Stimulated activated naive CD8-positive, alpha-beta T cell treated with anti-CD3 and anti-CD28 coated beads, Interleukin-15, Interleukin-2, amounts not matched to agents 100 U/mL and 50 U/mL, for 24 hours (primary cell): ENCODE measurements around the gene PLCXD3.
"Not testable (repeated sequence)": the region's sequence is repeated elsewhere in the genome, so short reads cannot be mapped to it uniquely, and the experiment has no call there.

Experiments
- ATAC-seq: fragments of 150-1000 bp; cut with Tn5 transposase; one replicate; pipeline ENCODE4 v1.10.0; 2021
- DNase-seq: peaks from one replicate; pipeline ENCODE4 v3.0.0; 2021

PLCXD3 gene

DNA sequence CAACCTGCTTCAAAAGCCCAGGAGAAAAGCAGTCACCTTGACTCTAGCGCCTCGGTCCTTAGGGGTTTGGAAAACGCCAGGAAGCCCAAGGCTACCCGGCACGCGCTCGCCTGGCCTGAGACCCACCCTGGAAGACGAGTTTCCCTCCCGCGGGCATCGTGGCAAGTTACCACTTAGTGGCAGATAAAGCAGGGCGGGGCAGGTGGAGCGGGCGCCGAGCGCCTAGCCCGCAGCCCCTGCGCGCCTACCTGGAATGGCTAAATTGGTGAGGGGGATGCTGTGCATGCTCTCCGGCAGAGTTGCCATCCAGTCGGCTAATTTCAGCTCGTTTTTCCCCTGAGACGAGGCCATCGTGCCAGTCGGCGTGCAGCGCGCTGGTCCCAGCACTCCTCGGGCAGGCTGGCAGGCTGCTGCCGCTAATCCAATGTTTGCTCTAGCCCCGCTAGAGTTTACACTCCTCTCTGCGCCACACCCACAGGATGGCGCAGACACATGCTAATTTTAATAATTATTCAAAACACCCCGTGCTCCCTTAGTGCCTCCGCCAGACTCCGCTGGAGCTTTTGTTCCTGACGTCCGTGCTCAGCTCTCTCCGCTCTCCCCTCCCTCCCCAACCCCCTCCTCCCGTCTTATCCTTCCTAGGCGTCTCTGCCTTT, at the start of gene PLCXD3:
Gene PLCXD3, minus strand, starts transcription at position 426 of the 656 bp plus-strand sequence. Its CDS starts 75 bp downstream, at position 351.
- DNase-seq: no peak
- ATAC-seq: no peak

GRCh38 chr5:41559184-41559583, 48.8 kb upstream of the PLCXD3 start:
- ATAC-seq (no peak), DNase-seq (no peak)

DNA sequence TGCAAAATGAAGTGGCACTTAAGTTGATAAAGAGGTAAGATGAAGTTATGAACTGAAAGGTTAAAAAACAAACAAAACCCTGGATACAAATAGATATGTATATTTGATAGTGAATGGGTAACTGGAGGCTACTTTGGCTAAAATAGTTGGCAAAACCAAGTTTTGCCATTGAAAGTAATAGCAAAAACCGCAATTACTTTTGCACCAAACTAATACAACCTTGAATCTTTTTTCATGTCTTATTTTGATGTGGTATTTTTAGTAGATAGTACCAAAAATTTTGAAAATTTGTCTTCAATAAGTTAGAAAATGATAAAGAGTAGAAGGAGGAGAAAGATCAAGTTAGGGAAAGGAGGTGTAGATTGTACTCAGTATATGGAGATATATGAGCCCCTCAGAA, 47.9 kb upstream of the PLCXD3 start:
- no peak for DNase-seq
- ATAC-seq: no peak

DNA sequence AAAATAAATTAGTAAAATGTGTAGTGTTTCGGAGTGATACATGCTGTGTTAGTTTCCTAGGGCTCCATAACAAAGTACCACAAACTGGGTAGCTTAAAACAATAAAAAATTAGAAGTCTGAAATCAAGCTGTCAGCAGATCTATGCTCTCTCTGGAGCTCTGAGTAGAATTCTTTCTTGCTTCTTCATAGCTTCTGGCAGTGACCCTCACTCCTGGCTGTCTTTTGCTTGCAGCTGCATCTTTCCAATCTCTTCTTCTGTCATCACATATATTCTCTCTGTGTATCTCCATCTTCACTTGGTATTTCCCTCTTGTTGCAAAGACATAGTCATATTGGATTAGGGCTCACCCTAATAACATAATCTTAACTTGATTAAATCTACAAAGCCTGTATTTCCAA, 37.6 kb upstream of the PLCXD3 start:
- ATAC-seq: no peak
- DNase-seq: no peak

DNA sequence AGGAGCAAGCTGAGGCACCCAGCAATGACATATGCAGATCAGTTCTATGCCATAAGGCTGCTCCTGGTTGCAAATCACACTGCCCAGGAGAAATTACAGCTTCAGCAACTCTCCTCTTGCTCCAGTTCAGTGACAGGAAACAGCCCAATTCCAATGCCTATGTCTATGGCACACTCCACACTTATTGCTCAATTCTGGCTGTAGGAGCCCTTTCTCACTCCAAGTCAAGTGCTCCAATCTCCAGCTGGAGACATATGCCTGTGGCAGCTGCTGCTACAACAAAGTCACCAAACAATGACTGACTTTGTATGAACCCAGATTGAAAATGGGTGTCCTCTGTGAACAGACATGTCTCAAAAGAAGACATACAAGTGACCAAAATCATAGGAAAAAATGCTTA, 31.8 kb upstream of the PLCXD3 start:
- no peak for ATAC-seq

GRCh38 chr5:41539454-41539853, 29.1 kb upstream of the PLCXD3 start:
- ATAC-seq: no peak
- DNase-seq: no peak

More for the DNA sequence above, 31.8 kb upstream of the PLCXD3 start:
- no peak for DNase-seq

GRCh38 chr5:41537581-41537980, 27.2 kb upstream of the PLCXD3 start:
- DNase-seq: no peak
- no peak for ATAC-seq

GRCh38 chr5:41532485-41532884, 22.1 kb upstream of the PLCXD3 start:
- no peak for ATAC-seq

DNA sequence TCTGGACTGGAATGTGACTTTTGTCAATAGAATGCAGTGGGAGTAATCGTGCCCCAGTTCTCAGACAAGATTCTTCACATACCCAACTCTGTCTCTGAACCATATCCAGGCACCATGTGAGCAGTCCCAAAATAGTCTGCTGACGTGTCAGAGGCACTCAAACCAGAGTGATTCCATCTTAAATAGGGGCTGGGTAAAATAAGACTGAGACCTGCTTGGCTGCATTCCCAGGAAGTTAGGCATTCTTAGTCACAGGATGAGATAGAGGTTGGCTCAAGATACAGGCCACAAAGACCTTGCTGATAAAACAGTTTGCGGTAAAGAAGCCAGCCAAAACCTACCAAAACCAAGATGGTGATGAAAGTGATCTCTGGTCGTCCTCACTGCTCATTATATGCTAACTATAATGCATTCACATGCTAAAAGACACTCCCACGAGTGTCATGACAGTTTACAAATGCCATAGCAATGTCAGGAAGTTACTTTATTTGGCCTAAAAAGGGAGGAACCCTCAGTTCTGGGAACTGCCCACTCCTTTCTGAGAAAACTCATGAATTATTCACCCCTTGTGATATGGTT, 16.9 kb upstream of the PLCXD3 start:
- DNase-seq (no peak), ATAC-seq (no peak)

More at GRCh38 chr5:41532485-41532884, 22.1 kb upstream of the PLCXD3 start:
- no peak for DNase-seq

- ATAC-seq (no peak), DNase-seq (no peak)
These were observed 16.3 kb upstream of the PLCXD3 start for GRCh38 chr5:41526699-41527098.

DNA sequence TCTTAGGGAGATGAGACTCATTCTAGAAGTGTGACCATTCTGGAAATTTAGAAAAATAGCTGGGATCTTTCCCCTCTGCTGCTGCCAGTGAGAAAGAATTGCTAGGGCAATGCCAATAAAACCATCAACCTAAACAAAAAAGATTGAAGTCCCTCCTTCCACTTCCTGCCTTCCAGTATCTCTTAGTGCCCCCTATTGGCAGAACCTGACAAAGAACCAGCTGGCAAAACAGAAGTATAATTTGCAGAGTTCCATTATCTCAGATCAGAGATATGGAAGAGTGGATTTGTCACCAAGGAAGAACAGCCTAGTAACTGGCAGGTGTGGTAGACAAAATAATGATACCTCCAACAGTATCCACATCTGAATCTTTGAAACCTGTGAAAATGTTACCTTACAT, 13.8 kb upstream of the PLCXD3 start:
- DNase-seq (no peak), ATAC-seq (no peak)

DNA sequence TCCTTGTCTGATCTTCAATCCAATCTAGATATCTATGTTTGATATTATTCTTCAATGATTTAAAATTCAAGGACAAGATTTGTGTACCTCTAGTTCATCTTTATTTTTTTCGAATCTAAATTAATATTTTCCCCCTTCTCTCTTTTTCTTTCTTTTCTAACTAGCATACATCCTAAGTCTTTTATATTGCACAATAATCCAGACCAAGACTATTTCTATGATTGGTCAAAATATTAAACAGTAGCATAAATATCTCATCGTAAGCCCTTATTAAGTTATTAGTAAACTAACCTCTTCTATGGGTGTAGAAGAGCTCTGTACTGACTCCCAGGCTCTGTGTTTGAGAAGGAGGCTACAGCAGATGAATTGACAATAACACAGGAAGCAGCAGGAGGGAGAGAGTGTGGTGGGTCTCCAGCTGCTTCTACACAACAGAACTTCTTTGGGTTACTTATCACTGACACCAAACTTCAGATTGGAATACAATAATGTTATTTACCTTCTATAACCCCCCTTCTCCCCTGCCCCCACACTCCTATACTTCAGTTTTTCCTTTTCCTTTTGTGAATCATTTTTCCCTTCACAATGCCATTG, 11.9 kb upstream of the PLCXD3 start:
- no peak for DNase-seq

GRCh38 chr5:41519801-41520200, 9.4 kb upstream of the PLCXD3 start:
- DNase-seq: no peak

More for the DNA sequence above, 11.9 kb upstream of the PLCXD3 start:
- ATAC-seq: no peak

GRCh38 chr5:41517909-41518308, 7.5 kb upstream of the PLCXD3 start:
- no peak for ATAC-seq
- no peak for DNase-seq

More at GRCh38 chr5:41519801-41520200, 9.4 kb upstream of the PLCXD3 start:
- ATAC-seq: no peak

DNA sequence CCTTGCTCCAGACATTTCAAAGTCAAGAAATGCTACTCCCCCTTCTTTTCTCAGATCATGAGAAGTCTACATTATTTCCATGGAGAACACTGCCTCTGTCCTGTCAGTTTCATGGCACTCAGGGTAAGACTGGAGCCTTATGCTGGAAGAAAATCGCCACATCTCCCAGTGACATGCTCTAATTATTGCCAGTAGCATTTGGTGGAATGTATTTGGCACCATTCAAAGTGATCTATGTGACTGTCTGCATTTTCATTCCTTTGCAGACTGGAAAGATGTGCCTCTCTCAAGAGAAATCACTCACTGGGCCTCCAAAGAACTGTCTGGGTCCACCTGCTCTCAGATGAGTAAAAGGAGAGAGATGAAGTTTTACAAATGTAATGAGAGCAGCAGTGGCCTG, 840 bp upstream of the PLCXD3 start:
- ATAC-seq (no peak), DNase-seq (no peak)

GRCh38 chr5:41509399-41510175, 814 bp downstream of the PLCXD3 start:
- DNase-seq: no peak
- ATAC-seq: no peak

GRCh38 chr5:41508696-41509398, 1.6 kb downstream of the PLCXD3 start:
- ATAC-seq (no peak), DNase-seq (no peak)

GRCh38 chr5:41508186-41508585, 2.2 kb downstream of the PLCXD3 start:
- no peak for DNase-seq
- ATAC-seq: no peak

DNA sequence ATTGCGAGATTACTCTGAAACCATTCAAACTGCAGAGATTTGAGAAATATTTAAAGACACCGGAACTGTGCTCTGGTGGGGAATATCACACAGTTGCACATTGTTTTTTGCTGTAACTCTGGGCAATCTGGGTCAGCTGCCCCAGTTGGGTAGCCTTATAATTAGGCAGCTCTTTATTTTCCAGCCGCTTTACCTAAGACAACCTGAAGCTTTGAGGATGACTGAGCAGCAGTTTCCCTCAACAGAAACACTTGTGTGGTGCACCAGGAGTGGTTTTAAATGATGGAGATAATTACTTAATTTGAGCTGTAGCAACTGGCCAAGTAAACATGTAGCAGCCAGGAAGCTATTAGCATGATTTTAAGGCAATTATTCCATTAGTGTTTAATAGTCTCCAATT, 2.9 kb downstream of the PLCXD3 start:
- DNase-seq (no peak), ATAC-seq (no peak)

- ATAC-seq: no peak
- no peak for DNase-seq
These were observed 6.5 kb downstream of the PLCXD3 start for GRCh38 chr5:41503860-41504259.

- ATAC-seq (no peak), DNase-seq (no peak)
These were observed 7.1 kb downstream of the PLCXD3 start for GRCh38 chr5:41503310-41503709.

DNA sequence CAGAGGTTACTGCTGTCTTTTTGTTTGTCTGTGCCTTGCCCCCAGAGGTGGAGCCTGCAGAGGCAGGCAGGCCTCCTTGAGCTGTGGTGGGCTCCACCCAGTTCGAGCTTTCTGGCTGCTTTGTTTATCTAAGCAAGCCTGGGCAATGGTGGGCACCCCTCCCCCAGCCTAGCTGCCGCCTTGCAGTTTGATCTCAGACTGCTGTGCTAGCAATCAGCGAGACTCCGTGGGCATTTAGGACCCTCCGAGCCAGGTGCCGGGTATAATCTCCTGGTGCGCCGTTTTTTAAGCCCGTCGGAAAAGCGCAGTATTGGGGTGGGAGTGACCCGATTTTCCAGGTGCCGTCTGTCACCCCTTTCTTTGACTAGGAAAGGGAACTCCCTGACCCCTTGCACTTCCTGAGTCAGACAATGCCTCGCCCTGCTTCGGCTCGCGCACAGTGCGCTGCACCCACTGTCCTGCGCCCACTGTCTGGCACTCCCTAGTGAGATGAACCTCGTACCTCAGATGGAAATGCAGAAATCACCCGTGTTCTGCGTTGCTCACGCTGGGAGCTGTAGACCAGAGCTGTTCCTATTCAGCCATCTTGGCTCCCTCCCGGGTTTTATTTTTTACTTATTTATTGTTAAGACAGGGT, 16.8 kb downstream of the PLCXD3 start:
- ATAC-seq, DNase-seq: not testable (repeated sequence)
